NCI-H510A treated with DMSO at 0.1 percent for 48 hours (cell line): ENCODE data around the gene PEX1.
A peak's percentile ranks its signal among the peaks of the same experiment; 100 is the strongest.
"Not testable (repeated sequence)": the region's sequence is repeated elsewhere in the genome, so short reads cannot be mapped to it uniquely, and the experiment has no call there.

Experiments
- DNase-seq: peaks from one replicate; lab custom pipeline; 2025; lab: John Stamatoyannopoulos, UW

Gene PEX1

GRCh38 chr7:92504563-92504962 is 23.8 kb downstream of the PEX1 start:
- no peak for DNase-seq

- no peak for DNase-seq
These were observed 24.6 kb downstream of the PEX1 start for GRCh38 chr7:92503767-92504166.

GRCh38 chr7:92498557-92498956 is 29.8 kb downstream of the PEX1 start:
- DNase-seq, result no peak

GRCh38 chr7:92496876-92497275 is 31.4 kb downstream of the PEX1 start:
- no peak for DNase-seq

- DNase-seq, result no peak
These were observed 38.7 kb downstream of the PEX1 start for GRCh38 chr7:92489634-92490033.

GRCh38 chr7:92487804-92488203 is 40.5 kb downstream of the PEX1 start:
- no peak for DNase-seq

GRCh38 chr7:92485974-92486373 is 42.3 kb downstream of the PEX1 start:
- DNase-seq, result no peak

- DNase-seq, result no peak
These were observed 42.9 kb downstream of the PEX1 start for GRCh38 chr7:92485267-92485892.

- DNase-seq, result not testable (repeated sequence)
These were observed 44.1 kb downstream of the PEX1 start for GRCh38 chr7:92484226-92484625.

GRCh38 chr7:92483624-92484023 is 44.7 kb downstream of the PEX1 start:
- DNase-seq, result not testable (repeated sequence)

- DNase-seq, result not testable (repeated sequence)
These were observed 49.2 kb downstream of the PEX1 start for GRCh38 chr7:92479146-92479545.

GRCh38 chr7:92478711-92479110 is 49.6 kb downstream of the PEX1 start:
- no peak for DNase-seq

GRCh38 chr7:92478095-92478494 is 50.2 kb downstream of the PEX1 start:
- no peak for DNase-seq

- DNase-seq, result not testable (repeated sequence)
These were observed 50.6 kb downstream of the PEX1 start, which contains the start of gene ERVW-1 for GRCh38 chr7:92477681-92478080. ERVW-1 (minus strand) TSS chr7:92477946; CDS start chr7:92470381, 7,565 bp downstream.

GRCh38 chr7:92475851-92476590 is 52.3 kb downstream of the PEX1 start:
- not testable (repeated sequence) for DNase-seq

GRCh38 chr7:92475261-92475770 is 53.0 kb downstream of the PEX1 start:
- not testable (repeated sequence) for DNase-seq

- DNase-seq, result not testable (repeated sequence)
These were observed 54.3 kb downstream of the PEX1 start for GRCh38 chr7:92473989-92474388.

GRCh38 chr7:92468589-92468988 is 59.7 kb downstream of the PEX1 start:
- DNase-seq, result not testable (repeated sequence)

- DNase-seq, result no peak
These were observed 61.6 kb downstream of the PEX1 start for GRCh38 chr7:92466682-92467081.

GRCh38 chr7:92464515-92464914 is 63.8 kb downstream of the PEX1 start:
- DNase-seq, result no peak

GRCh38 chr7:92462560-92462959 is 65.8 kb downstream of the PEX1 start:
- no peak for DNase-seq

GRCh38 chr7:92461027-92462003 is 67.0 kb downstream of the PEX1 start:
- DNase-seq, result peak; percentile 29
